HG03196 (cell line): ENCODE measurements around the gene MPRIP.

Experiments used
- ATAC-seq: cut with Tn5 transposase; IDR thresholded peaks from one replicate; pipeline ENCODE4 v1.9.1; 2021; ENCODE audit not compliant: unreplicated experiment

Gene MPRIP

GRCh38 chr17:17069849-17070248, 27.6 kb downstream of the MPRIP start:
- ATAC-seq, result no peak

- ATAC-seq, result no peak
Measured at GRCh38 chr17:17070931-17071330, 28.7 kb downstream of the MPRIP start.

- no peak for ATAC-seq
Measured at GRCh38 chr17:17071531-17072360, 29.5 kb downstream of the MPRIP start.

DNA sequence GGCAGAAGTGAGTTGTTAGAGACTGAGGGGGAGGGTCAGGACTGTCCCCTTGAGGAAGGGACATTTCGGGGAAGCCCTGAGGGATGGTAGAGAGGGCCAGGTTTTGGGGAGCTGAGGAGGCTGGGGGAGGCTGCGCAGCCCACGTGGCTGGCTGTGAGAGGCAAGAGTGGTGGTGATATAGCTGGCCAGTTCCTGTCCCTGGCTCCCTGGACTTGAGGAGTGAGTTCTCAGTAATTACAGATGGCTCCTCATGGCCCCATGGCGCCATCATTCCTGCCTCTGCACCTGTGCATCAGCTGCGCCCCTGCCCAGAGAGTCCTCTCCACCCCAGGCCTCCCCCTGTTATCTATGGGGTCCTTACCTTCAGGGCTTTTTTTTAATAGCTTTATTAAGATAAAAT, 30.3 kb downstream of the MPRIP start:
- no peak for ATAC-seq

DNA sequence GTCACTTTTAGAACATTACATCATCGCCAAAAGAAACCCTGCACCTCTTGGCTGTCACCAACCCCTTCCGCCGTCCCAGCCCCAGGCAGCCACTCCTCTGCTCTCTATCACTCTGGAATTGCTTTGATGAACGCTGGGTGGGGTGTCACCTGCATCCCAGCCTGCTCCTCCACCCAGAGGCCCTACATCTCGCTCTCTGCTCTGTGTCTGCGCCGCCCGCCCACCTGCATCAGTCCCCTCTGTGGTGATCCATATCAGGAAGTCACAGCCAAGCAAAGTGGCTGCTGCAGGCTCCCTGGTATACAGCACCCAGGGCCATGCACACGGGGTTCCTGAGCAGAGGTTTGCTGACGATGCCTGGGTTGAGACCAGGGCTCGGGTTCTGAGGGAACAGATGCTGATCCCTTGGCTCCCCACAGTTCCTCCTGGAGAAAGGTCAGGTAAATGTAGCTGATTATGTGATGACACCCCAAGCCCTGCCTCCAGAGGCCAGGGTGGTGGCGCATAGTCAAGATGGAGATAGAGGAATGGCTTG, 30.8 kb downstream of the MPRIP start:
- ATAC-seq, result no peak

DNA sequence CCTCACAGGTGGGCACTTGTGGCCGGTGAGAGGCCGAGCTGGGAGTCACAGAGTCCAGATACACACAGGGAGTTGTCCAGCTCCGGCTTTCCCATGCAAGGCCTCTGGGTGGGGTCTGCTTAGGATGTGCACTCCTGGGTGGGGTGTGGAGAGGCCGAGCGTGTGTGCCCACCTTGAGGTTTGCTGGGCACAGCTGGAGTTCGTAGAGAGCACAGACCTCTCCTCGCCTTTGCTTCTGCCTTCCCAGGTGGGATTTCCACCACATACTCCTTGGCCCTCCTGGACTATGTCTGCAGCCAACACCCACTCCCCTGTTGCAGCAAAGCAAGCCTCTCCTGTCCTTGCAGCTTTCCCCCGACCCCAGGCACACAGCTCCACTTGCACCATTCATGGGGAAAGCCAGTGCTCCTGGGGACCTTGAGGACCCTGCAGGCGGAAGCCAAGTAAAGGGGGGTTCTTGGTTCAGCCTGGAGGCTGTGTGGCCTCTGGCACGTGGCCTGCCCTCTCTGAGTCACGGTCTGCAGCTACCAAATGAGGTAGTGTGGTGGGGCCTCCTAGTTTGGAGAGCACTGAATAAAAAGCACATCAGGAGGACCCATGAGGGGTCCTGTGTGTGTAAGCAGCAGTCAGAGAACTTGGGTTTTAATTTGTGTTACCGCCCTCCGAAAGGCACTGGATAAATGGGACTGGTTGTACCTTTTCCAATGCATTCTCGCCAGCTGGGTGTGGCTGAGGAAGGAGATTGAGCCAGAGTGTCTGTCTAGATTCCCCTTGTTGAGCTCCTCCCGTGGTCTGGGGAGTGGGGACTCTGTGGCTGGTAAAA, 31.5 kb downstream of the MPRIP start:
- ATAC-seq, result no peak

DNA sequence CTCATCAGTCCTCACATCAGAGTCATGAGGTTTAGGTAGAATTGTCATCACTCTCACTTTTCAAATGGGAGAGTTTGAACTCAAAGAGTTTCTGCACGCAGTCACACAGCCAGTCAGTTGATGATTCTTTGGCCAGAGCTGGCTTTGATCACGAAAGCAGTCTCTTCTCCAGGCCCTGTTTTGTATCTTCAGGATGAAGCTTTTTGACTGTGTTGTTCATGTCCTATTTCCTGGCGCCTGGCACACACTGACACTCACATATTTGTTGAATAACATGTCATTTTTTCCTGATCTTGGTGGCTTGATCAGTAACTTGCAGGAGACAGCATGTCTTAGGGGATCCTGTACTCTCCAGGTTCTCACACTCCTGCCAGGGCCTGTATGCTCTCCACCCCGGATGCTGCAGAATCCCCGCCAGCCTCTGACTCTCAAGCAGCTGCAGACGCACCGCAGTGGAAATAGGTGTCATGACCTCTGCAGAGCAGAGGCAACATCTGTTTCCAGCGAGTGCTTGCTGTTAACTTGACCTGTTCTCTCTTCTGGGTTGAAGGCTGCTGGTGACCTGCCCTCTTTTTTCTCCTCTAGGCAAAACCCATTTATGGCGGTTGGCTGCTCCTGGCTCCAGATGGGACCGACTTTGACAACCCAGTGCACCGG, 33.0 kb downstream of the MPRIP start:
- no peak for ATAC-seq

DNA sequence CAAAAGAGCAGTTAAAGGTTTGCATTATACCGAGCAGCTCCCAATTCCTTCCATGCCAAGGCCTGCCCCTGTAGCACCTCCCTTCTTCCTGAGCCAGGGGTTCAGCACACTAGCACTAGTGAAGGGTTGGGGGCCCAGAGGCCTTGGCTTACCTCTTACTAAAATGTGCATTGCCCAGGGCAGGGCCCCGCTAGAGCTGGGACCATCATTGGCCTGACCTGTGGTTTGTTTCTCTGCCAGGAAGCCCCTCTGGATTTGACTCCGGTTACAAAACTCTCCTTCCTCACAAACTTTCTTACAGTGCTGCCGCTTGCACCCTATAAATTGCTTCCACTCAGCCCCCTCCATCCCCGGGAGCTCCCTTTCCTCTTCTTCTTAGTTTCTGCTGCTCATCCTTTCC, 33.8 kb downstream of the MPRIP start:
- ATAC-seq, result no peak

DNA sequence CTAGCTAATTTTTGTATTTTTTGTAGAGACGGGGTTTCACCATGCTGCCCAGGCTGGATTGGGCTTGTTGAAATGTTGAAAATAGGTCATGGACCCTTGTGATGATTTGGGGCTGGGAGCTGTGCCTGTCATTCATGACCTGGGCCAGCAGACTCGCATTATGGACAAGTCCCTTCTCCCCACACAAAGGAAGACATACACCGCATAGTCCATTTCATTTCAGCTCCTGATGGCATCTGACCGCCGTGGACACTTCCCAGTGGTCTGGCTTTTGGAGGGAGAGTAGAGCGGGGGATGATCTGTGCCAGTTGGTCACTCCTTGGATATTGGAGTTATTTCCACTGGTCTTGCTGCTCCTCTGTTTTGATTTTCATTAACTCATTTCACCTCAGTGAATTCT, 34.8 kb downstream of the MPRIP start:
- no peak for ATAC-seq

GRCh38 chr17:17077861-17078732, 35.8 kb downstream of the MPRIP start:
- ATAC-seq, result no peak

- no peak for ATAC-seq
Measured at GRCh38 chr17:17078832-17079231, 36.6 kb downstream of the MPRIP start.

- no peak for ATAC-seq
Measured at GRCh38 chr17:17079336-17079735, 37.1 kb downstream of the MPRIP start.

DNA sequence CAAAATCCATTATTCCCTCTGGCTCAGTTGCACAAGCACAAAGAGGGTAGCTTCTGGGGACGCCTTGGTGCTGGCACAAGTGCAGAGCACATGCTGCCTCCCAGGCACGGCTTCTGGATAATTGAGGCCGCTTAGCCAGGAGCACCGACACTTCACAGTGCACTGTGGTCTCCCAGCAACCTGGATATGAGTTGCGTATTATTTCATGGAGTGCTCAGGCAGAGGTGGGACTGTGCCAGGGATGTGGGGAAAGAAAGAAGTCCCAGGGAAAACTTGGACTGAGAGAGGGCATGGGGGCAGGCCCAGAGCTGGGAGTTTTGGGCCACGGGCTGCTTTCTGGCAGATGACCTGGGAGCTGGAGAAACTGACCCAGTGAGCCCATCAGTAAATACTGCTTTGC, 37.5 kb downstream of the MPRIP start:
- no peak for ATAC-seq

DNA sequence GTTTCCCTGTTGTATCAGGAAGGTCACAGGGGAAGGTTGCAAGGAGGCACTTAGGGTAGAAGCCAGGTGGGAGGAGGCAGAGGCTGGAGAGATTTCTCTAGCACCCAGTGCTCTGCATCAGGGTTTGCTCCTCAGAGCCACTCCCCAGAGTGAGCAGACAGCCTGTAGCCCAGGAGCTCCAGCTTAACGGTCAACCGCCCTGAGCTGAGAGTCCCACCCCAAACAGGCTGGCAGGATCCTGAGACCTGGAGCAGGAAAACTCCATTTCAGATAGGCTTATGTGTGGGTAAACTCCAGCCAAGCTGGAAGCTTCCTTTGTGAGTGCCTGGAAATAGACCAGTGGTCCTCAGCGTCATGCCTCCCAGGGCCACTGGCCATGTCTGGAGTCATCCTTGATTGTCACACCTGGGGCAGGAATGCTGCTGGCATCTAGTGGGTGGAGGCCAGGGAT, 37.9 kb downstream of the MPRIP start:
- no peak for ATAC-seq

DNA sequence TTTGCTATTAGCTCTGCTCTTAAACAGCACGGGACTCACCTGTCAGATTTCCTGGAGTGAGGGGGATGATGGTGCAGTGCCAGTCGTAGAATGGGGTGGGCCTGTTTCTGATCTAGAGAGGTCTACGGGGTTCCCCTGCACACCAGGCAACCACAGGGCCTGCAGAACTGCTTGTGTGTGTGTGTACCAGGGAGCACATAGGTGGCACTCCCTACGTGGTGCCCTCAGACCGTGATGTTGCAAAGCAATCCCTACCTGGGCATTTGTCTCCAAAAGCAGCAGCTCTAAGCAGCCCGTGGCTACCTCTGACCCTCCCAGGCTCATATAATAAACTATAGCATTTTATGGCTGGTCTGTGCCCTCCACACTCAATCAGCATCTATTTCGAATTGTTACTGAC, 38.5 kb downstream of the MPRIP start:
- ATAC-seq, result no peak

- no peak for ATAC-seq
Measured at GRCh38 chr17:17081304-17081940, 39.2 kb downstream of the MPRIP start.

- ATAC-seq, result no peak
Measured at GRCh38 chr17:17082878-17083277, 40.6 kb downstream of the MPRIP start.

DNA sequence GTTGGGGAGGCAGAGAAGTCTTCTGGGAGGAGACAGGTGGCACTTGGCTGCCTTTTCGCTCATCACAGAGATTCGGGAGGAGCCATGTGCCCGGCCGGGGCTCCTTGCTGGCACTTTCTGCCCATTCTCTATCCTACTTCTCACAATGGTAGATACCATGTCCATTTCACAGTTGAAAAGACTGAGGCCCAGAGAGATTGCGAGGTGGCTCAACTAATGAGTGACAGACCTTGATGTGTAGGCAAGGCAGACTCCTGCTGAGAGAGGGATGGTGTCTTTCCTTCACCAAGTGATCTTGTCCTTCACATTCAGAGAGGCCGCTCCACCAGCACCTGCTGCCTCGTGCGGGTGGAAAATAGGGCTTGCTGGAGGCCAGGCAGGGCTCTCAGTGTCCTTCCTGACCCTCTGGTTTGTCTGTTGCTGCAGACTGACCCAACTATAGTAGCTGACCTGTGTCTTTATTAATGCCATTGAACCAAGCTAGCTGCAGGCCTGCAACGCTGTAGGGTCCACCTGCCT, 42.1 kb downstream of the MPRIP start:
- no peak for ATAC-seq

DNA sequence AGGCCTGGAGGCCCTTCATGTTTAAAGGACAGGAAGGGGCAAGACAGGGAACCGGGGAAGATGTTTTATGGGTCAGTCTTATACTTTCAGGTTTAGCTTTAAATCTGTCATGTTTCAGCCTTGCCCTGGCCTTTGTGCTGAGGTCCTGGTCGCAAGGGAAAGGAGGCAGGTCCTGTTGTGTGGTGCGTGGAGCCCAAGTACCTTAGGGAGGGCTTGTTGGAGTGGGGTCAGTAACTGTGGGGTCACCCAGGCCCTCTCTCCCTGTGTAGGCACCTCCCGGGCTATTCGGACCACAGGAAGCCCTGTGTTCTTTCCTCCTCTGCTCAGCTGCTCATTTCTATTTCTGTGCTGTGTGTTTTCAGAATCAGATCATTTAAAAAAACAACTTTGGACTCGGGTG, 42.7 kb downstream of the MPRIP start:
- ATAC-seq, result no peak

DNA sequence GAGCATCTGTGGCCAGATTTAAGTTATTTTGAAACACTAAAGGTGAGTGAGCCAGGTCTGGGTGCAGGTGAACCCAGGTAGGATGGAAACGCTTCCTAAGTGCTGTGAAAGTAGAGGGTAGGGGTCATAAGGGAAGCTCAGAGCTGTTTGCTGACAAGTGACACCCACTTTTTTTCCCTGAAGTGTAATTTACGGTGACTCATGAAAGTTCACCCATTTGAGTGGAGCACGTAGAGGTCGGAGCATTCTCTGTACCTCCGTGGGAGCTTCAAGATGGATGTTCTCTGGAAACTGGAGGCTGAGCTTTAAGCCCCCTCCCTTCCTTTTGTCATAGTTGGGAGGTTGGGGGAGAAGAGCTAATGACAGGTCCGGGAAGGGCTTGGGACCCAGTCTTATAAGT, 44.3 kb downstream of the MPRIP start:
- ATAC-seq, result no peak
